Neural progenitor cell (in vitro differentiated cells): ENCODE measurements around the gene GPLD1.

ENCODE experiments used
- EZH2 ChIP-seq: fragments of 200-600 bp; sonication (generic); IDR thresholded peaks from 2 replicates; pipeline ENCODE4 v1.6.1; 2017; ENCODE audit warnings: antibody characterized with exemption, mild to moderate bottlenecking, moderate library complexity
- EZH2phosphoT487 ChIP-seq: fragments of 200-600 bp; sonication (generic); IDR thresholded peaks from 2 replicates; pipeline ENCODE4 v1.6.1; 2017; ENCODE audit warnings: antibody characterized with exemption
- TF ChIP-seq, protein P1 (sequence below): fragments of 200-600 bp; sonication (generic); IDR thresholded peaks from 2 replicates; pipeline ENCODE4 v1.5.1; 2017; ENCODE audit warnings: antibody characterized with exemption, mild to moderate bottlenecking

DNA sequence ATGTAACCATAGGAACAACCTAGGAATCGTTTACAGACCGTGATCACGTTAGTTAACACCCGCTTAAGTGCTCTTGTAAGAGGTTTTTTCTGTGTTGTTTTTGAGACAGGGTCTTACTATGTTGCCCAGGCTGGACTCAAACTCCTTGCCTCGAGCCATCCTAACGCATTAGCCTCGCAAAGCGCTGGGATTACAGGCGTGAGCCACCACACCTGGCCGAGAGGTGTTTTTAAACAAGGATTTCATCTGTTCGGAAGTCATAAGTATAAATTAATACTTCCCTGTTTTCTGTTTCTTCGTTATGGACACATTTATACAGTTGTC, 85.9 kb downstream of the GPLD1 start:
- TF ChIP-seq, protein P1, sequence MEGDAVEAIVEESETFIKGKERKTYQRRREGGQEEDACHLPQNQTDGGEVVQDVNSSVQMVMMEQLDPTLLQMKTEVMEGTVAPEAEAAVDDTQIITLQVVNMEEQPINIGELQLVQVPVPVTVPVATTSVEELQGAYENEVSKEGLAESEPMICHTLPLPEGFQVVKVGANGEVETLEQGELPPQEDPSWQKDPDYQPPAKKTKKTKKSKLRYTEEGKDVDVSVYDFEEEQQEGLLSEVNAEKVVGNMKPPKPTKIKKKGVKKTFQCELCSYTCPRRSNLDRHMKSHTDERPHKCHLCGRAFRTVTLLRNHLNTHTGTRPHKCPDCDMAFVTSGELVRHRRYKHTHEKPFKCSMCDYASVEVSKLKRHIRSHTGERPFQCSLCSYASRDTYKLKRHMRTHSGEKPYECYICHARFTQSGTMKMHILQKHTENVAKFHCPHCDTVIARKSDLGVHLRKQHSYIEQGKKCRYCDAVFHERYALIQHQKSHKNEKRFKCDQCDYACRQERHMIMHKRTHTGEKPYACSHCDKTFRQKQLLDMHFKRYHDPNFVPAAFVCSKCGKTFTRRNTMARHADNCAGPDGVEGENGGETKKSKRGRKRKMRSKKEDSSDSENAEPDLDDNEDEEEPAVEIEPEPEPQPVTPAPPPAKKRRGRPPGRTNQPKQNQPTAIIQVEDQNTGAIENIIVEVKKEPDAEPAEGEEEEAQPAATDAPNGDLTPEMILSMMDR: no peak
- TF ChIP-seq EZH2: no peak
- TF ChIP-seq EZH2phosphoT487: no peak
